Chondrocyte (in vitro differentiated cells): ENCODE data around the gene ZNF57. TPM values are rescaled to one million over a fixed set of nuclear protein-coding genes. Genes with fewer than 3 reads are reported as not detected.

ENCODE experiments used
- DNase-seq: peaks from one replicate; pipeline ENCODE4 v3.0.0; 2021; ENCODE audit warnings: mixed read lengths, low spot score
- H3K27ac Mint-ChIP-seq: one replicate; pipeline ENCODE4 v1.8.0; 2021; ENCODE audit warnings: mild to moderate bottlenecking, moderate library complexity, mixed read lengths; ENCODE audit not compliant: unreplicated experiment
- H3K27me3 Mint-ChIP-seq: 2 replicates; pipeline ENCODE4 v1.8.0; 2021; ENCODE audit warnings: low read depth, mixed read lengths
- H3K36me3 Mint-ChIP-seq: 2 replicates; pipeline ENCODE4 v1.8.0; 2021; ENCODE audit warnings: low read depth, mixed read lengths
- H3K4me1 Mint-ChIP-seq: 2 replicates; pipeline ENCODE4 v1.8.0; 2021; ENCODE audit warnings: low read depth, mild to moderate bottlenecking, mixed read lengths
- H3K4me3 Mint-ChIP-seq: one replicate; pipeline ENCODE4 v1.8.0; 2021; ENCODE audit warnings: mild to moderate bottlenecking, moderate library complexity, mixed read lengths; ENCODE audit not compliant: unreplicated experiment
- H3K9me3 Mint-ChIP-seq: 2 replicates; pipeline ENCODE4 v1.8.0; 2021; ENCODE audit warnings: low read depth, mixed read lengths
- total RNA-seq: library from RNA; stranded (reverse); gene quantifications from 3 replicates; pipeline ENCODE4 v1.2.1, GENCODE V29; 2021
- TF ChIP-seq, protein P1 (sequence below): fragments of 200-600 bp; sonication (generic); IDR thresholded peaks from 2 replicates; pipeline ENCODE4 v1.5.0; 2021; ENCODE audit warnings: antibody characterized with exemption, mild to moderate bottlenecking, moderate library complexity

Gene ZNF57
- total RNA-seq, 1 donor from 2014 or later: 2.2 TPM

DNA sequence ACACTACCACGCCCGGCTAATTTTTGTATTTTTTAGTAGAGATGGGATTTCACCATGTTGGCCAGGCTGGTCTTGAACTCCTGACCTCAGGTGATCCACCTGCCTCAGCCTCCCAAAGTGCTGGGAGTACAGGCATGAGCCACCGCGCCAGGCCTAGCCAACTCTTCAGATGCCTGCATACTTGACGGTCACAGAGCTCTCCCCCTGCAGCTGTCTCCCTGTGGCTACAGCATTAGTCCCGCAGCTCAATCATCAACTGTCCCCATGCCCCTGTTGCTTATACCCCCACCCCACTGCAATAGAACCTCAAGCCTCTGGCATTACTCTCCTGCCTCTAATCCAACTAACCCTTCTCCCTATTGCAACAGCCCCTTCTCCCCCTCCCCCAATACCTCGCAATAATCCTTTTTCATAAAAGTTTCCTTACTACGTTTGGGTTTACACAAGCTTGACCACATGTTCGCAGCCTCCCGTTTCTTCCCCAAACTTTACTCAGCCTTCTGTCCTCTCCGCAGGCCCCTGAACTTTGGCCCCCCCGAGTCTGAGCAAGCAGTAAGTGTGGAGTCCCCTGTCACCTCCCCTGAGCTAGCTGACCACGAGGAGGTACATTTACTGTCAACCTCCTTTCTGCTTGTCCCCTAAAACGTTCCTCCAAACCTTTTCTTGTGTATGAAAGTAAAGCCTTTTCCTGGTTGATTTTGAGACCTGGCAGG lies 42.4 kb downstream of the ZNF57 start:
- no peak for DNase-seq
- peaks cover 28% of the 10 kb centered on the region for H3K4me1 Mint-ChIP-seq
- H3K27ac Mint-ChIP-seq: no peak overlapping the region
- H3K9me3 Mint-ChIP-seq: no peaks in the 10 kb centered on the region
- TF ChIP-seq, protein P1, sequence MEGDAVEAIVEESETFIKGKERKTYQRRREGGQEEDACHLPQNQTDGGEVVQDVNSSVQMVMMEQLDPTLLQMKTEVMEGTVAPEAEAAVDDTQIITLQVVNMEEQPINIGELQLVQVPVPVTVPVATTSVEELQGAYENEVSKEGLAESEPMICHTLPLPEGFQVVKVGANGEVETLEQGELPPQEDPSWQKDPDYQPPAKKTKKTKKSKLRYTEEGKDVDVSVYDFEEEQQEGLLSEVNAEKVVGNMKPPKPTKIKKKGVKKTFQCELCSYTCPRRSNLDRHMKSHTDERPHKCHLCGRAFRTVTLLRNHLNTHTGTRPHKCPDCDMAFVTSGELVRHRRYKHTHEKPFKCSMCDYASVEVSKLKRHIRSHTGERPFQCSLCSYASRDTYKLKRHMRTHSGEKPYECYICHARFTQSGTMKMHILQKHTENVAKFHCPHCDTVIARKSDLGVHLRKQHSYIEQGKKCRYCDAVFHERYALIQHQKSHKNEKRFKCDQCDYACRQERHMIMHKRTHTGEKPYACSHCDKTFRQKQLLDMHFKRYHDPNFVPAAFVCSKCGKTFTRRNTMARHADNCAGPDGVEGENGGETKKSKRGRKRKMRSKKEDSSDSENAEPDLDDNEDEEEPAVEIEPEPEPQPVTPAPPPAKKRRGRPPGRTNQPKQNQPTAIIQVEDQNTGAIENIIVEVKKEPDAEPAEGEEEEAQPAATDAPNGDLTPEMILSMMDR: no peak
- no peaks in the 10 kb centered on the region for H3K27me3 Mint-ChIP-seq
- H3K4me3 Mint-ChIP-seq: peak overlapping the region; percentile 36
- H3K36me3 Mint-ChIP-seq: peaks cover 7% of the 10 kb centered on the region

- no peaks in the 10 kb centered on the region for H3K36me3 Mint-ChIP-seq
- H3K4me1 Mint-ChIP-seq: peaks cover 35% of the 10 kb centered on the region
- H3K27me3 Mint-ChIP-seq: no peaks in the 10 kb centered on the region
- H3K4me3 Mint-ChIP-seq: peak overlapping the region; percentile 96
- H3K27ac Mint-ChIP-seq: no peak overlapping the region
- no peaks in the 10 kb centered on the region for H3K9me3 Mint-ChIP-seq
- TF ChIP-seq, protein P1: no peak
- no peak for DNase-seq
Observed at GRCh38 chr19:2944403-2944774, 43.7 kb downstream of the ZNF57 start.

DNA sequence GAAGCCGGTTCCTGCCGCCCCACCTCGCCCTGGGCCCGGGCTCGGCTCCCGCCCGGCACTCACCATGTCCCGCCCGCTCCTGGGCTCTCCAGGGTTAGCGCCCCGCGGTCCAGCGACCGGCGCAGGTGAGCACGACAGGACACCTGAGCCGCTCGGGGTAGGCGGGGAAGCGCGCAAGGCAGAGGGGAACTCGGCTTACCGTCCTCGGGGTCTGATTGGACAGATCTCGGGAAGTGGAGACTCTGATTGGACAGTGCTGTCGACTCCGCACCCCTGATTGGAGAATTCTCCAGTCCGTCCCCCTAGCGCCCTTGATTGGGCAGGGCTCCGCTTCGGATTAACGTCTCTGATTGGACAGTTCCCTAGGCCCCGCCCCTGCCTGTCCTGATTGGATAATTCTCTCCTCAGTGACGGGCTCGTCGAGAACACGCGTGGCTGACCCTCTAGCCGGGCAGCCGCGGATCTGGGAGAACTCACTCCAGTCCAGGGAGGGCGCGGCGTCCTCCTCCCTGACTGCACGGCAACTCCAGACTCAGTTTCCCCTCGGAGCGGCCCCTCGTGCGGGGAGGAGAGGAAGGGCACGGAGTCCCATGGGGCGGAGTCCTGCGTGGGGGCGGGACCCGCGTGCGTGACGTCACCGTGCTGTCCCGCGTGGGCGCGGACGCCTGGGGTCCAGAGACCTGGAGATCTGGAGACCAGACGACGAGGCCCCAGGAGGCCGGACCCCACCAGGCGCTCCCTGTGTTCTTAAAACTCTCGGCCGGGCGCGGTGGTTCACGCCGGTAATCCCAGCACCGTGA lies 44.2 kb downstream of the ZNF57 start, which contains the start of gene ZNF77:
Gene ZNF77 (minus strand): TSS at position 197 of the 800 bp plus-strand sequence. CDS start 131 bp downstream, at position 66.
- Mint-ChIP-seq H3K27ac (peak within 1 kb of the TSS; percentile 98), H3K9me3 (no peaks in the 10 kb centered on the region), H3K27me3 (no peaks in the 10 kb centered on the region), H3K4me3 (peak within 1 kb of the TSS; percentile 96), H3K36me3 (no peaks in the 10 kb centered on the region), H3K4me1 (peaks cover 41% of the 10 kb centered on the region)
- DNase-seq: peak; percentile 99
- TF ChIP-seq, protein P1: no peak

DNA sequence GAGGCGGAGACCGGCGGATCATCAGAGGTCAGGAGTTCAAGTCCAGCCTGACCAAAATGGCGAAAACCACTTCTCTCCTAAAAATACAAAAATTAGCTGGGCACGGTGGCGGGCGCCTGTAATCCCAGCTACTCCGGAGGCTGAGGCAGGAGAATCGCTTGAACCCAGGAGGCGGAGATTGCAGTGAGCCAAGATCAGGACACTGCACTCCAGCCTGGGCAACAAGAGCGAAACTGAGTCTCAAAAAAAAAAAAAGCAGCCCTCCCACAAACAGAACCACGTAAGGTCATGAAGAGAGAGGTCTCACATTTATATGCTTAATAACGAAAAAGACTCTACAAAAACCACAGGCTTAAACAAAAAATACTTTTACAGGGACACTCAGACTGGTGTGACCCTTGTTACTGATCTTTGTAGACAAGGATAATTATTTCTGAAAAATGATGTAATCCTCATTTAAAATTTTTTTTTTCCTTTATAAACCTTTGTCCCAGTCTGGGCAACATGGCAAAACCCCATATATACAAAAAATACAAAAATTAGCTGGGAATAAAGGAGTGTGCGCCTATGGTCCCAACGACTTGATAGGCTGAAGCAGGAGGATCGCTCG lies 45.0 kb downstream of the ZNF57 start:
- Mint-ChIP-seq H3K4me3 (peak overlapping the region; percentile 96), H3K36me3 (no peaks in the 10 kb centered on the region), H3K27ac (peak overlapping the region; percentile 98), H3K27me3 (no peaks in the 10 kb centered on the region), H3K4me1 (peaks cover 42% of the 10 kb centered on the region), H3K9me3 (no peaks in the 10 kb centered on the region)
- DNase-seq: no peak
- TF ChIP-seq, protein P1: no peak

GRCh38 chr19:2949939-2950285 lies 49.2 kb downstream of the ZNF57 start:
- TF ChIP-seq, protein P1: no peak
- H3K9me3 Mint-ChIP-seq: no peaks in the 10 kb centered on the region
- H3K4me1 Mint-ChIP-seq: peaks cover 27% of the 10 kb centered on the region
- H3K27ac Mint-ChIP-seq: peak overlapping the region; percentile 97
- no peak for DNase-seq
- H3K27me3 Mint-ChIP-seq: no peaks in the 10 kb centered on the region
- H3K36me3 Mint-ChIP-seq: no peaks in the 10 kb centered on the region
- H3K4me3 Mint-ChIP-seq: peak overlapping the region; percentile 92
